Measurements from ENCODE around the gene CBX8.

The CBX8 gene

DNA sequence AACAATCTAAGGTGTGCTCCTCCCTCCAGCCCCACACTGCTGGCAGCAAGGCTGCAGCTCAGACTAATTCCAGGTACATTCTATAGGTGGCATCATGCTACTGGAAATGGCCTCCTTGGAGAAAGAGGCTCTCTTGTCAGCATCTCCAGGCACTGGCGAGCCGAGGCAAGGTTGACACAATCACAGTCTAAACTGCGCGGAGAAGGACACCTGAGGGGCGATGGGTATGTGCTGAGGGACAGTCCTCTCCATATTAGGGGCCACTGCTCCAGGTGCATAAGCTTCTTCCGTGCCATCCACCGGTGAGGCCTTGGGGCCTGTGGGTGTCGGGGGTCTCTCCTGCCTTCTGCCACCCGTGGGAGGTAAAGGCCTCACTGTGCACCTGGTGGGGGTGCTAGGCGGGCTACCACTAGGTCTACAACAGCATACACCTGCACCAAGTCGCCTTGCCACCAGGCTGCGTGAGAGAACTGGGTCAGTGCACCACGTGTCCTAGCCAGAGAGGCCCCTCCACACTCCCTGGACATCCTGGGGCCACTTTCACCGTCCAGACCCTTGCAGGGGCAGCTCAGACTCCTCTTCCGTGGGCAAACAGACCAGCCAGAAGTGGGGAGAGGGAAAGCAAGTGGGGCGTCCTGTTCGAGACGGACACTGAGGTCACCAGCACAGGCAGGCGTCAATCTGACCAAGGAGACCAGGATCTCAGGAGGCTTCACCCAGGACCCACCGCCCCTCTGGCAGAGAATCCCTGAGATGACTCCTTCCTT is 12.1 kb upstream of the CBX8 start:
- no peak overlapping the region for H3K4me3 ChIP-seq (replicated peaks; ENCODE audit: low read depth, low read length)
- TF ChIP-seq, protein P1, sequence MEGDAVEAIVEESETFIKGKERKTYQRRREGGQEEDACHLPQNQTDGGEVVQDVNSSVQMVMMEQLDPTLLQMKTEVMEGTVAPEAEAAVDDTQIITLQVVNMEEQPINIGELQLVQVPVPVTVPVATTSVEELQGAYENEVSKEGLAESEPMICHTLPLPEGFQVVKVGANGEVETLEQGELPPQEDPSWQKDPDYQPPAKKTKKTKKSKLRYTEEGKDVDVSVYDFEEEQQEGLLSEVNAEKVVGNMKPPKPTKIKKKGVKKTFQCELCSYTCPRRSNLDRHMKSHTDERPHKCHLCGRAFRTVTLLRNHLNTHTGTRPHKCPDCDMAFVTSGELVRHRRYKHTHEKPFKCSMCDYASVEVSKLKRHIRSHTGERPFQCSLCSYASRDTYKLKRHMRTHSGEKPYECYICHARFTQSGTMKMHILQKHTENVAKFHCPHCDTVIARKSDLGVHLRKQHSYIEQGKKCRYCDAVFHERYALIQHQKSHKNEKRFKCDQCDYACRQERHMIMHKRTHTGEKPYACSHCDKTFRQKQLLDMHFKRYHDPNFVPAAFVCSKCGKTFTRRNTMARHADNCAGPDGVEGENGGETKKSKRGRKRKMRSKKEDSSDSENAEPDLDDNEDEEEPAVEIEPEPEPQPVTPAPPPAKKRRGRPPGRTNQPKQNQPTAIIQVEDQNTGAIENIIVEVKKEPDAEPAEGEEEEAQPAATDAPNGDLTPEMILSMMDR (IDR thresholded peaks at IDR 0.05; ENCODE audit: low read depth, low read length, missing control alignments), result no peak
- DNase-seq (ENCODE audit: extremely low read depth, low read depth), result no peak

GRCh38 chr17:79806863-79807720 is 10.2 kb upstream of the CBX8 start:
- no peak for DNase-seq (ENCODE audit: extremely low read depth, low read depth)
- TF ChIP-seq, protein P1 (IDR thresholded peaks at IDR 0.05; ENCODE audit: low read depth, low read length, missing control alignments), result no peak
- no peak overlapping the region for H3K4me3 ChIP-seq (replicated peaks; ENCODE audit: low read depth, low read length)

DNA sequence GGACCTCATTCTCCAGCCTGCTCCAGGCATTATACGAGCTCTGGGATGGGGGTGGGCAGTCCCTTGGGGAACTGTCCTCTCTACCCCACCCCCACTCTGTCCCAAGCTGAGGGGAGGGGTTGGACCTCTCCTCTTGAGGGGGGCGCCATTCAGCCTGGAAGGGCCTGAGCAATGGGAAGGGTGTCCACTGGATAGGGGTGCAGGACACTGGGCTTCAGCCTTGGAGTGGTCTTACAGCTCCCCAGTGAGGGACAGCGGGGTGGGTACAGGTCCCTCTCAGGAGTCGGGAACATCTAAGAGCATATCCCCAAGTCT is 9.5 kb upstream of the CBX8 start:
- TF ChIP-seq, protein P1 (IDR thresholded peaks at IDR 0.05; ENCODE audit: low read depth, low read length, missing control alignments), result no peak
- no peak for DNase-seq (ENCODE audit: extremely low read depth, low read depth)
- H3K4me3 ChIP-seq (replicated peaks; ENCODE audit: low read depth, low read length), result no peak overlapping the region

GRCh38 chr17:79804856-79805696 is 8.2 kb upstream of the CBX8 start:
- DNase-seq (ENCODE audit: extremely low read depth, low read depth), result no peak
- no peak overlapping the region for H3K4me3 ChIP-seq (replicated peaks; ENCODE audit: low read depth, low read length)
- TF ChIP-seq, protein P1 (IDR thresholded peaks at IDR 0.05; ENCODE audit: low read depth, low read length, missing control alignments), result no peak

- TF ChIP-seq, protein P1 (IDR thresholded peaks at IDR 0.05; ENCODE audit: low read depth, low read length, missing control alignments), result no peak
Measured at GRCh38 chr17:79803997-79804855, 7.3 kb upstream of the CBX8 start.

More at GRCh38 chr17:79803997-79804855, 7.3 kb upstream of the CBX8 start:
- no peak overlapping the region for H3K4me3 ChIP-seq (replicated peaks; ENCODE audit: low read depth, low read length)
- no peak for DNase-seq (ENCODE audit: extremely low read depth, low read depth)

Measured in HFF-Myc (cell line).